Astrocyte of the spinal cord (primary cell): ENCODE results near the gene CYP26C1.

Experiments used
- DNase-seq: peaks from one replicate; pipeline ENCODE4 v3.0.0; 2011; ENCODE audit warnings: low read depth, low spot score
- H3K4me3 ChIP-seq: 2 replicates; pipeline ENCODE4 v1.5.1; 2011; ENCODE audit warnings: low read depth, mild to moderate bottlenecking, low read length, moderate library complexity
- in situ Hi-C: cut with HindIII; loops from 2 replicates; pipeline ENCODE4 v1.10.0; 2017; ENCODE audit warnings: low sequenced_read_pairs
- TF ChIP-seq, protein P1 (sequence below): IDR thresholded peaks from 2 replicates; pipeline ENCODE4 v1.5.1; 2012; ENCODE audit warnings: low read depth, mild to moderate bottlenecking, low read length, inconsistent platforms

The CYP26C1 gene

DNA sequence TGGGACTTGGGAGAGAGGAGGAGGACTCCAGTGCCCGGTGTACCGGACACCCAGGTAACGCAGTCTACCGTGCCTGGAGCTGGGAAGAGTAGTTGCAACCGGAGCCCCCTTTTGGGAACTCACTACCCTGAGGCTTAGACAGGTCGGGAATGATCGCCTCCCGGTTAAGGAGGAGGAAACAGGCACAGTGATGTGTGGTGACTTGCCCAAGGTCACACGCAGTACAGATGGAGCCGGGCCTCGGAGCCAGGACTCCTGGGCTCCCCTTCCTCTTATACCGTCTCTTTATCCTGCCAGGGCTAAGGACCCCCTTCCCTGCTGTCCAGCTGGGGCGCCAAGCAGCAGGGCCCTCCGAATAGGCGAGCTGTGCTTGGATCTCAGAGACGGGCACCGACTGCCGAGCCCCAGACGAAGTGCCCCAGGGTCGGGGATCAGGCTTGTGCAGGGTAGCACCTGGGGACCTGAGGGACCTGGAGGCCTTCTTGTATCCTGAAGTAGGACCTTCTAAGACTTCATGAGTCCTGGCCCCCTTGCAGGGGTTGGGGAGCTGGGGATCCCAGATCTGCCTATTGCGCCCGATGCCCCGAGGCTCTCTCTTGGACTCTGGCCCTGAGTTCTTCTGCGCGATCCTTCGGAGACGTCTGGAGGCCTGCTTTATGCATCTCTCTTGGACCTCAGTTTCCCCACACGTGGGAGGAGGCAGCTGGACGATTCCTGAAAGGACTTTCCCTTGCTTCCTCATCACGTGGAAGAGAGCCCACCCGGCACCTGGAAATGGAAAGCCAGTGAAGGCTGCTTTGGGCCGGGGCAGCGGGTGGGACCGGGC lies 12.3 kb downstream of the CYP26C1 start:
- H3K4me3 ChIP-seq: no peak overlapping the region
- TF ChIP-seq, protein P1, sequence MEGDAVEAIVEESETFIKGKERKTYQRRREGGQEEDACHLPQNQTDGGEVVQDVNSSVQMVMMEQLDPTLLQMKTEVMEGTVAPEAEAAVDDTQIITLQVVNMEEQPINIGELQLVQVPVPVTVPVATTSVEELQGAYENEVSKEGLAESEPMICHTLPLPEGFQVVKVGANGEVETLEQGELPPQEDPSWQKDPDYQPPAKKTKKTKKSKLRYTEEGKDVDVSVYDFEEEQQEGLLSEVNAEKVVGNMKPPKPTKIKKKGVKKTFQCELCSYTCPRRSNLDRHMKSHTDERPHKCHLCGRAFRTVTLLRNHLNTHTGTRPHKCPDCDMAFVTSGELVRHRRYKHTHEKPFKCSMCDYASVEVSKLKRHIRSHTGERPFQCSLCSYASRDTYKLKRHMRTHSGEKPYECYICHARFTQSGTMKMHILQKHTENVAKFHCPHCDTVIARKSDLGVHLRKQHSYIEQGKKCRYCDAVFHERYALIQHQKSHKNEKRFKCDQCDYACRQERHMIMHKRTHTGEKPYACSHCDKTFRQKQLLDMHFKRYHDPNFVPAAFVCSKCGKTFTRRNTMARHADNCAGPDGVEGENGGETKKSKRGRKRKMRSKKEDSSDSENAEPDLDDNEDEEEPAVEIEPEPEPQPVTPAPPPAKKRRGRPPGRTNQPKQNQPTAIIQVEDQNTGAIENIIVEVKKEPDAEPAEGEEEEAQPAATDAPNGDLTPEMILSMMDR: no peak
- DNase-seq: no peak
- in situ Hi-C loops: no loop called here

DNA sequence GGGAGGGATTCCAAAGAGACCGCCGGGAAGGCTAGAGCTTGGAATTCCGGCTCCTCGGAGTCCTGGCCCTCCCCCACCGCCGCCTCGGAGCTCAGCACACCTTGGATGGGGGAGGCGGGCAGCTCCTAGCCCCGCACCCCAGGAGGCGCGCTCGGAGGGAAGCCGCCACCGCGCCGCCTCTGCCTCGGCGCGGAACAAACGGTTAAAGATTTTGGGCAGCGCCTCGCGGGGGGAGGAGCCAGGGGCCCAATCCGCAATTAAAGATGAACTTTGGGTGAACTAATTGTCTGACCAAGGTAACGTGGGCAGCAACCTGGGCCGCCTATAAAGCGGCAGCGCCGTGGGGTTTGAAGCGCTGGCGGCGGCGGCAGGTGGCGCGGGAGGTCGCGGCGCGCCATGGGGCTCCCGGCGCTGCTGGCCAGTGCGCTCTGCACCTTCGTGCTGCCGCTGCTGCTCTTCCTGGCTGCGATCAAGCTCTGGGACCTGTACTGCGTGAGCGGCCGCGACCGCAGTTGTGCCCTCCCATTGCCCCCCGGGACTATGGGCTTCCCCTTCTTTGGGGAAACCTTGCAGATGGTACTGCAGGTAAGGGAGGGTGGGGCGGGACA lies 13.0 kb downstream of the CYP26C1 start, which contains the start of gene CYP26A1:
TSS of gene CYP26A1 (plus strand) at position 355 of the 608 bp plus-strand sequence. CDS start at position 397, 42 bp downstream.
- in situ Hi-C loops: no loop called here
- no peak for DNase-seq

DNA sequence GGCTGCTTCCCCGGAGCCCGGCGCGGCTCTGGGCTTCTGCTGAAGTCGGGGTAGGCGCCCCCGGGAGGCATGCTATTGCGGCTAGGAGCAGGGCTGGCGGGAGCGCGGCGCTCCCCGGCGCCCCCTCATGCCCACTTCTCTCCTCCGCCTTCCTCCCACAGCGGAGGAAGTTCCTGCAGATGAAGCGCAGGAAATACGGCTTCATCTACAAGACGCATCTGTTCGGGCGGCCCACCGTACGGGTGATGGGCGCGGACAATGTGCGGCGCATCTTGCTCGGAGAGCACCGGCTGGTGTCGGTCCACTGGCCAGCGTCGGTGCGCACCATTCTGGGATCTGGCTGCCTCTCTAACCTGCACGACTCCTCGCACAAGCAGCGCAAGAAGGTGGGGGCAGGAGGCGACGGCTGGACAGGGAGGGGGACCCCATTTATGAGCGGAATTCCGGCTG lies 13.6 kb downstream of the CYP26C1 start:
- in situ Hi-C loops: no loop called here
- no peak for DNase-seq
- no peak overlapping the region for H3K4me3 ChIP-seq
- TF ChIP-seq, protein P1: peak; percentile 13

More for the DNA sequence above, 13.0 kb downstream of the CYP26C1 start, which contains the start of gene CYP26A1:
- H3K4me3 ChIP-seq: no peak within 1 kb of the TSS
- TF ChIP-seq, protein P1: no peak

DNA sequence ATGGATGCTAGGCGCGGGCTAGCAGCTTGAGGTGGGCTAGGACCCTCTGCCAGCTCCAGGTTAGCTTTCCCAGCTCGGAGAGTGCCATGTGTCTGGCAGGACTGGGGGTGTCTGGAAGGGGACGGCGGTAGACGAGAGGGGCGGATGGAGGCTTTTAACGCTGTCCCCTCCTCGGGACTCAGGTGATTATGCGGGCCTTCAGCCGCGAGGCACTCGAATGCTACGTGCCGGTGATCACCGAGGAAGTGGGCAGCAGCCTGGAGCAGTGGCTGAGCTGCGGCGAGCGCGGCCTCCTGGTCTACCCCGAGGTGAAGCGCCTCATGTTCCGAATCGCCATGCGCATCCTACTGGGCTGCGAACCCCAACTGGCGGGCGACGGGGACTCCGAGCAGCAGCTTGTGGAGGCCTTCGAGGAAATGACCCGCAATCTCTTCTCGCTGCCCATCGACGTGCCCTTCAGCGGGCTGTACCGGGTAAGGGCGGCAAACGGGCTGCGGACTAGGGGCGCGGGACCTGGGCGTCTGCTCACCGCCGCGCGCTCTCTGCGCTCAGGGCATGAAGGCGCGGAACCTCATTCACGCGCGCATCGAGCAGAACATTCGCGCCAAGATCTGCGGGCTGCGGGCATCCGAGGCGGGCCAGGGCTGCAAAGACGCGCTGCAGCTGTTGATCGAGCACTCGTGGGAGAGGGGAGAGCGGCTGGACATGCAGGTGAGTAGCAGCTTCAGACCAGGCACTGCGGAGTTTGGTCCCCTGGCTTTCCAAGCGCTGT lies 14.2 kb downstream of the CYP26C1 start:
- in situ Hi-C loops: loop anchor here (25.0 kb wide), 1 partner anchor 213 kb away; no protein-coding TSS in a partner anchor
- DNase-seq: no peak

DNA sequence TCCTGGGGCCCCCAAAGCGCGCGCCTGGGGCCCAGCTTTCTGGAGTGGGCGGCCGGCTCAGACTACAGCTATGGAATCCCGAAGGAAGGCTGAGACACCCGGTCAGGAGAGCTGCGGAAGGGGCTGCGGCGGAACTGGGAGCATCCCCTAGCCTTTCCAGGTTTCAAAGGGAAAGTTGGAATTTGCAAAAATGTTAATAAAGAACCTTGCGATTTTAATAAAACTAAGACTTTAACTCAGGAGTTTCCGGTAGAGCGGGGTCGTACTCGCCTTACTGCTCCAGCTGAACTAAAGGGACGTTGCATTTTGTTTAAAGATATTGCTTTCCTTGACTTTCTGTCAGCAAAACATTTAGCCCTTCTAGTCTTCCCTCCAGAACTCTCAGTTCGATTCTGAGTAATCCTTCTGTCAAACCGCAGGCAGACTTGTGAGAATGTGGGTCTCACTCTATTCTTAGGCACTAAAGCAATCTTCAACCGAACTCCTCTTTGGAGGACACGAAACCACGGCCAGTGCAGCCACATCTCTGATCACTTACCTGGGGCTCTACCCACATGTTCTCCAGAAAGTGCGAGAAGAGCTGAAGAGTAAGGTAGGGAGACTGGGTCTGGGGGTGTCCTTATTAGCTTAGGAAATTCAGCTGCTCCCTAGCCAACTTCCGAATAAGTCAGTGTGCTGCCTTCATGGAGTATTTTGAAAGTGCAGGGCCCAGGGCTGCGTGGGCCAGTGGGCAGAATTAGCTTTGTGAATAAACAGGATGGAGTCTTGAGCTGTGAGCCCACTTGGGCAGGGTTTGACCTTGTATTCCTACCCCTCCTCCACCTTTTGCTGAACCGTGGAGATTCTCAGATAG lies 15.0 kb downstream of the CYP26C1 start:
- in situ Hi-C loops: loop anchor here (25.0 kb wide), 1 partner anchor 212 kb away; no protein-coding TSS in a partner anchor
- TF ChIP-seq, protein P1: no peak

More for the DNA sequence above, 14.2 kb downstream of the CYP26C1 start:
- TF ChIP-seq, protein P1: no peak
- H3K4me3 ChIP-seq: no peak overlapping the region

More for the DNA sequence above, 15.0 kb downstream of the CYP26C1 start:
- H3K4me3 ChIP-seq: no peak overlapping the region
- no peak for DNase-seq
